H1 (cell line): ENCODE measurements around the gene CAV1. TPM values are rescaled to one million over a fixed set of nuclear protein-coding genes. Genes with fewer than 3 reads are reported as not detected.

ENCODE experiments used
- CTBP2 ChIP-seq: IDR thresholded peaks from 2 replicates; pipeline ENCODE4 v1.7.0; 2011; ENCODE audit warnings: borderline replicate concordance, mild to moderate bottlenecking, moderate library complexity, mixed read lengths, low read length; ENCODE audit not compliant: insufficient read depth, insufficient read length
- MAFK ChIP-seq: IDR thresholded peaks from 2 replicates; pipeline ENCODE4 v1.6.1; 2012; ENCODE audit warnings: low read depth, mild to moderate bottlenecking, improper control_type of control experiment, low read length
- polyA plus RNA-seq, 7 experiments: library from polyadenylated mRNA; depleted of rRNA in 3 of 7; stranded (reverse) in 5 of 7; unstranded in 2 of 7; fragments of >200 nt in 5 of 7; fragments of 200-250 nt in 2 of 7; gene quantifications; 1 replicate in 5 of 7; 2 replicates in 1 of 7; 4 replicates in 1 of 7; pipeline versions ENCODE4 v1.2.1 to v1.2.3, GENCODE V29; 2011 to 2013; ENCODE audit warnings: missing spikeins in 2 of 7, mixed read lengths in 2 of 7
- total RNA-seq: library from RNA; stranded (reverse); fragmentation: NEBNext Ultra II Directional; extraction: Animal tissue kit (Norgen Biotek cat#: 25700); gene quantifications from 2 replicates; pipeline ENCODE4 v1.2.1, GENCODE V29; 2021

The CAV1 gene
- total and polyA plus RNA-seq, 2 of the 8 experiments (the other 6 are each of a cell fraction or from before 2014, with no cell fraction given), result 16.3 to 21.8 TPM

DNA sequence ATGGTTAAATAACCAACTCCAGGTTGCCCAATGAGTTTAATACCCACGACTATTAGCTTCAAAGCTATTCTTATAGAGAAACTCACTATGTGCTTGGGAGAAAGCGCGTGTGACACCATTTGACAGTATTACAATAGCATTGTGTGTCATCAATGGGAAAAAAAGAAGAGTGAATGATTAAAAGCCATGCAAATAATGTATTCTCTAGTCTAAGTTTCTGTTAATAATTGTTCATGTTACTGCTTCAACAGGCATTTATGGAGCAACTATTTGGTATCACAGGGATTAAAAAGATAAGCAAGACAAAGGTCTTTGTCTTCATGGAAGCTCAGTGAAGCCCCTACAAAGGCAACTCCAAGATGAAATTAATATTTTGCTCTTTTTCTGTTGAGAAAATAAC is 47.2 kb downstream of the CAV1 start (continued):
- TF ChIP-seq CTBP2, result no peak
- TF ChIP-seq MAFK, result no peak
